HG02798 (cell line): Measurements from ENCODE around the gene TXNRD1.
"Not testable (repeated sequence)": the region's sequence is repeated elsewhere in the genome, so short reads cannot be mapped to it uniquely, and the experiment has no call there.

Source experiments
- ATAC-seq: cut with Tn5 transposase; IDR thresholded peaks from one replicate; pipeline ENCODE4 v1.9.1; 2021; ENCODE audit warnings: mild to moderate bottlenecking; ENCODE audit not compliant: unreplicated experiment, poor library complexity

TXNRD1 gene

DNA sequence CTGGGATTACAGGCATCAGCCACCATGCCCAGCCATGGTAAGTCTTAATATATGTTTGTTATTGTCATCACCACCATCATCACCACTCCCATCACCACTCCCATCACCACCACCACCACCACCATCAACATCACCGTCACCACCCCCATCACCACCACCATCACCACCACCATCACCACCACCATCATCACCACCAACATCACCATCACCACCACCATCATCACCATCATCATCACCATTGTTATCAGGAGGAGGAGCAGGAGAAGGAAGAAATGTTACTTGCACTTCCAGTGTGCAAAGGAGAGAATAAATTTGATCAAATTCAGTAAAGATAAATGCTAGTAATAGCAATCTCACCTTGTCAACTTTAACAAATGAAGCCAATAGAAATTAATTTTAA lies 169.9 kb downstream of the TXNRD1 start:
- ATAC-seq = no peak

DNA sequence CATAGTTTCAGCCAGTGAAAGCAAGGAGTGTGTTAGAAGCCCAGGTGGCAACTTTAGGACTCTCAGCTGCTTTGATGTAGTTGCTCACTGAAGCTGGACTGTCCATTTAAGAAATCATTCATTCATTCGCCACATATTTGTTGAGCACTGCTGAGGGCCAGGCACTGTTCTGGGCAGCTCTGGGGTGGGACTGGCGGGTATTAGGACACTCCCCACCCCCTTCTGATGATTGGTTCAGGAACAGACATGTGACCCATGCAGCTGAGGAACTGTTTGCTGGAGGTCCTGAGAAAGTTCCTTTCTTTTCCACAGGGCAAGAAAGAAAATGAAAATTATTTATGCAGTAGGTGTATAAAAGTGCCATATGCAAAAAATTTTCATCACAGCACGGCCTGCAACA lies 170.9 kb downstream of the TXNRD1 start:
- ATAC-seq = no peak

GRCh38 chr12:104387190-104387589 lies 171.6 kb downstream of the TXNRD1 start:
- ATAC-seq = no peak

- ATAC-seq = not testable (repeated sequence)
These were observed 178.5 kb downstream of the TXNRD1 start for GRCh38 chr12:104394086-104394485.
